GM13977 (cell line): ENCODE results near the gene TNRC6C.

Experiments used
- DNase-seq: peaks from one replicate; pipeline ENCODE4 v3.0.0; 2012; ENCODE audit warnings: low spot score
- CTCF ChIP-seq: IDR thresholded peaks from 2 replicates; pipeline ENCODE4 v1.5.1; 2012; ENCODE audit warnings: mild to moderate bottlenecking, control low read depth; ENCODE audit not compliant: insufficient read depth; ENCODE audit errors: extremely low read depth, missing control alignments
- in situ Hi-C: fragments of 300-500 bp; cut with MboI; formaldehyde crosslinking; loops from one replicate; pipeline ENCODE4 v1.12.0; 2022; ENCODE audit warnings: low sequenced_read_pairs, low pct_unique_long_range_greater_than_20kb, mixed read lengths, inconsistent platforms; ENCODE audit not compliant: unreplicated experiment

The TNRC6C gene

GRCh38 chr17:77957857-77958715 lies at the start of gene TNRC6C:
TSS of gene TNRC6C (plus strand) at chr17:77958703. CDS start at chr17:78004207, 45,504 bp downstream.
- DNase-seq, result peak; percentile 99
- in situ Hi-C loops, result no loop called here
- TF ChIP-seq CTCF, result no peak

GRCh38 chr17:77909236-77909635 lies 49.3 kb upstream of the TNRC6C start:
- no peak for TF ChIP-seq CTCF
- no peak for DNase-seq
- in situ Hi-C loops, result no loop called here

- TF ChIP-seq CTCF, result no peak
- in situ Hi-C loops, result no loop called here
- DNase-seq, result no peak
These were observed 48.7 kb upstream of the TNRC6C start for GRCh38 chr17:77909816-77910215.

GRCh38 chr17:77914385-77915254 lies 43.9 kb upstream of the TNRC6C start:
- in situ Hi-C loops, result no loop called here
- no peak for TF ChIP-seq CTCF
- DNase-seq, result no peak

GRCh38 chr17:77915594-77916021 lies 42.9 kb upstream of the TNRC6C start:
- in situ Hi-C loops, result no loop called here
- TF ChIP-seq CTCF, result no peak
- no peak for DNase-seq

GRCh38 chr17:77916264-77916663 lies 42.2 kb upstream of the TNRC6C start:
- DNase-seq, result no peak
- in situ Hi-C loops, result no loop called here
- no peak for TF ChIP-seq CTCF
